CD14-positive monocyte (primary cell): ENCODE measurements around the gene SLC25A29. TPM values are rescaled to one million over a fixed set of nuclear protein-coding genes. Genes with fewer than 3 reads are reported as not detected.

ENCODE experiments used
- DNase-seq, 3 donors: peaks; one replicate each; pipeline ENCODE4 v3.0.0-alpha.2; 2011 to 2022
- H2AFZ ChIP-seq: 2 replicates; pipeline ENCODE4 v1.6.0; 2012; ENCODE audit warnings: mild to moderate bottlenecking, low read depth, low read length, inconsistent platforms; ENCODE audit not compliant: insufficient read depth, poor library complexity, severe bottlenecking
- H3K27ac ChIP-seq, 2 donors: 1 replicate in 1 of 2; 2 replicates in 1 of 2; pipeline ENCODE4 v1.5.1; 2012 to 2013; ENCODE audit warnings: low read length in 2 of 2, control low read depth in 1 of 2, inconsistent platforms in 1 of 2, low read depth in 1 of 2, mild to moderate bottlenecking in 1 of 2
- H3K27me3 ChIP-seq, 2 donors: one replicate each; pipeline versions ENCODE4 v1.6.0 to v1.6.1; 2011 to 2013; ENCODE audit warnings: low read length in 2 of 2; ENCODE audit not compliant: control insufficient read depth in 2 of 2, insufficient read depth in 2 of 2
- H3K36me3 ChIP-seq, 2 donors: replicated peaks in 1 of 2; 1 replicate in 1 of 2; 2 replicates in 1 of 2; pipeline versions ENCODE4 v1.5.1 to v1.6.1; 2012 to 2013; ENCODE audit warnings: low read length in 2 of 2, control low read depth in 1 of 2, inconsistent platforms in 1 of 2, mild to moderate bottlenecking in 1 of 2; ENCODE audit not compliant: insufficient read depth in 2 of 2, control insufficient read depth in 1 of 2
- H3K4me1 ChIP-seq, 2 donors: 1 replicate in 1 of 2; 2 replicates in 1 of 2; pipeline versions ENCODE4 v1.5.1 to v1.6.1; 2012 to 2013; ENCODE audit warnings: low read length in 2 of 2, control low read depth in 1 of 2, inconsistent platforms in 1 of 2, mild to moderate bottlenecking in 1 of 2, moderate library complexity in 1 of 2; ENCODE audit not compliant: insufficient read depth in 2 of 2, control insufficient read depth in 1 of 2
- H3K4me2 ChIP-seq: replicated peaks from 2 replicates; pipeline ENCODE3; 2012; ENCODE audit warnings: low read length, moderate library complexity, mild to moderate bottlenecking; ENCODE audit not compliant: poor library complexity, severe bottlenecking; ENCODE audit errors: extremely low read depth
- H3K4me3 ChIP-seq, 3 experiments: fragments of 200-600 bp in 1 of 3; sonication (generic) in 1 of 3; replicated peaks in 1 of 3; 1 replicate in 2 of 3; 2 replicates in 1 of 3; pipeline ENCODE4 v1.5.1; 2011 to 2013; ENCODE audit warnings: low read length in 3 of 3, mild to moderate bottlenecking in 3 of 3, control low read depth in 2 of 3, low read depth in 2 of 3, inconsistent platforms in 1 of 3, moderate library complexity in 1 of 3
- H3K79me2 ChIP-seq: 2 replicates; pipeline ENCODE4 v1.6.0; 2012; ENCODE audit warnings: mild to moderate bottlenecking, control low read depth, inconsistent platforms, low read length, moderate library complexity; ENCODE audit not compliant: insufficient read depth
- H3K9ac ChIP-seq: 2 replicates; pipeline ENCODE4 v1.6.0; 2017; ENCODE audit warnings: low read length, mild to moderate bottlenecking; ENCODE audit not compliant: insufficient read depth, poor library complexity, severe bottlenecking
- H3K9me3 ChIP-seq, 2 donors: replicated peaks in 1 of 2; 1 replicate in 1 of 2; 2 replicates in 1 of 2; pipeline versions ENCODE4 v1.5.1 to v1.6.1; 2012 to 2013; ENCODE audit warnings: low read length in 2 of 2, control low read depth in 1 of 2; ENCODE audit not compliant: control insufficient read depth in 1 of 2, insufficient read depth in 1 of 2
- H4K20me1 ChIP-seq: 2 replicates; pipeline ENCODE4 v1.6.0; 2012; ENCODE audit warnings: mild to moderate bottlenecking, low read length, control low read depth, moderate library complexity; ENCODE audit not compliant: insufficient read depth
- H3K27ac Mint-ChIP-seq, 7 donors: one replicate each; pipeline ENCODE4 v1.8.0; 2020; ENCODE audit warnings: mild to moderate bottlenecking in 7 of 7, mixed read lengths in 7 of 7, moderate library complexity in 6 of 7, inconsistent platforms in 2 of 7
- H3K27me3 Mint-ChIP-seq, 3 donors: one replicate each; pipeline ENCODE4 v1.8.0; 2021 to 2022; ENCODE audit warnings: low read depth in 3 of 3, mild to moderate bottlenecking in 3 of 3, mixed read lengths in 3 of 3, moderate library complexity in 3 of 3, inconsistent platforms in 1 of 3
- H3K36me3 Mint-ChIP-seq, 2 donors: one replicate each; pipeline ENCODE4 v1.8.0; 2020; ENCODE audit warnings: mixed read lengths in 2 of 2, inconsistent platforms in 1 of 2, mild to moderate bottlenecking in 1 of 2
- H3K4me1 Mint-ChIP-seq: one replicate; pipeline ENCODE4 v1.8.0; 2020; ENCODE audit warnings: mild to moderate bottlenecking, mixed read lengths
- H3K4me3 Mint-ChIP-seq, 2 donors: one replicate each; pipeline ENCODE4 v1.8.0; 2020; ENCODE audit warnings: mild to moderate bottlenecking in 2 of 2, mixed read lengths in 2 of 2, moderate library complexity in 1 of 2
- H3K9me3 Mint-ChIP-seq, 7 donors: one replicate each; pipeline ENCODE4 v1.8.0; 2020 to 2022; ENCODE audit warnings: mixed read lengths in 7 of 7, mild to moderate bottlenecking in 6 of 7, moderate library complexity in 6 of 7, inconsistent platforms in 2 of 7
- CTCF ChIP-seq: fragments of 200-600 bp; IDR thresholded peaks from one replicate; pipeline ENCODE4 v1.8.0; 2022; ENCODE audit warnings: antibody characterized with exemption, mild to moderate bottlenecking
- WGBS: methylation state at CpG from one replicate; pipeline ENCODE4 v1.1.5; 2013; ENCODE audit warnings: missing lambda C conversion rate; ENCODE audit not compliant: insufficient coverage; 5-methylcytosine and 5-hydroxymethylcytosine counted together
- intact Hi-C, 2 donors: fragments of 100-400 bp; cut with micrococcal nuclease; formaldehyde crosslinking; loops; one replicate each; pipeline versions ENCODE4 v1.15.0 to v1.15.1; 2023
- polyA plus RNA-seq, 3 donors: library from polyadenylated mRNA; depleted of rRNA in 1 of 3; unstranded in 2 of 3; stranded (reverse) in 1 of 3; fragments of 300-500 nt in 2 of 3; fragments of >200 nt in 1 of 3; fragmentation: Illumina TruSeq in 2 of 3; gene quantifications; 1 replicate in 2 of 3; 2 replicates in 1 of 3; pipeline ENCODE4 v1.2.3, GENCODE V29; 2012 to 2021

SLC25A29 gene
- polyA plus RNA-seq, 3 donors = 16.9 to 114 (median 33.3) TPM

DNA sequence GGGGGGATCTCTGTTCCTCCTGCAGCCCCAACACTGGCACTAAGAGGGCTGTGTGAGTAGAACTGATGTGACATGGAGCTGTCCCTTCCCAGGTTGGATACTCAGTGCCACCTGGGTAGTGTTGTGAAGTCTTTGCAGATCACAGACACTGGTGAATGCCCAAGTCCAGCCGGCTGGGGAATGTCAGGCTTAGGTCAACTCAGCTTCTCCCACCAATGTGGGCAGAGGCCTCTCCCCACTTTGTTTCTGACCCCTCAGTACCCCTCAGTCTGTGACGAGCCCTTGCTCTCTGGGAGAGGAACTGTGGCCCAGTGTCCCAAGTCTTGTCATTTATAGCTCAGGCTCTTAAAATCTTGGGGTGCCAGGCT is 11.3 kb downstream of the SLC25A29 start:
- TF ChIP-seq CTCF = no peak
- Histone ChIP-seq H2AFZ (no peak overlapping the region), H3K9me3 (no peaks in the 10 kb centered on the region), H3K27ac (peak overlapping the region; percentile 82 to 83), H3K4me2 (no peak overlapping the region), H3K36me3 (peaks cover 12 to 20% of the 10 kb centered on the region in 2 donors), H3K4me3 (no peak overlapping the region), H3K9ac (no peak overlapping the region), H3K79me2 (no peaks in the 10 kb centered on the region), H3K27me3 (no peaks in the 10 kb centered on the region), H4K20me1 (no peaks in the 10 kb centered on the region), H3K4me1 (peaks cover 39 to 49% of the 10 kb centered on the region in 2 donors)
- no peak for DNase-seq
- Mint-ChIP-seq H3K36me3 (peaks cover 32 to 44% of the 10 kb centered on the region in 2 donors), H3K4me1 (peaks cover 45% of the 10 kb centered on the region), H3K27me3 (peaks cover 0 to 2% (median 0%) of the 10 kb centered on the region in 3 donors), H3K27ac (peak overlapping the region in 2 of 7 donors; percentile 54 to 97), H3K9me3 (no peaks in the 10 kb centered on the region), H3K4me3 (no peak overlapping the region)
- 100% methylated on average over 2 of the region's 2 CpGs for WGBS
- intact Hi-C loops = no loop called here

DNA sequence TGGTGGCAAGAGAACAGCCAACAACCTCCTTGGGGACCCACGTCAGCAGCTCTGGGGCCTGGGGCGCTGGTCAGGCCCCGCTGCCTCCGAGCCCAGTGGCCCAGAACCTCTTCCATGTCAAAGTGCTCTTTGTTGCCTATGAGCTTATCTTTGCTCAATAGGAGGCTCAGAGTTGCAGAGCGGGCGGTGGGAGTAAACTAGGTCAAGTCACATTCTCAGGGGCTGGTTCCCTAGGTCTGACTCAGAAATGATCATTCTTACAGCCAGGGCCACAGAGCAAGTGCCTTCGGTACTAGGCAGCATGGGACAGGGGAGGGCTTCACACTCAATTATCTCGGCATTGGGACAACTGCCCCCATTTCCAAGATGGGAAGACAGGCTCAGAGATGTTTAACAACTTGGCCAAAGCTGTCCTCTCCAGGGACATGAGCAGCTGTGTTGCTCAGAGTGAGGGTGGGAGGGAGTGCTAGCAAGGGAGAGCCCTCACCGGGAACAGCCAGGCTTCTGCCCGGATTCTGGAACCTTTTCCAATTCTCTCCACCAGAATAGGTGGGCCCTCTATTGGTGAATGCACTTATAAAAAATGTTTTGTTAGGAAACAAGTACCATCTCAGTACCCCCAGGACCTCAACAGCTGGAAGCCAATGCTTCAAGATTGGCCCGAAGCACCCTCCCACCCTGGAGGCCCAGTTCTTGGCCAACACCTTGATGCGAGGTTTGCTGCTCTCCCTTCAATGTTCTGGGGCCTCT is 11.9 kb downstream of the SLC25A29 start:
- peaks cover 34 to 46% of the 10 kb centered on the region in 2 donors for H3K36me3 Mint-ChIP-seq
- H3K36me3 ChIP-seq = peaks cover 12 to 20% of the 10 kb centered on the region in 2 donors
- TF ChIP-seq CTCF = no peak
- no peak for DNase-seq
- intact Hi-C loops = no loop called here
- no peaks in the 10 kb centered on the region for H3K27me3 ChIP-seq
- H3K9me3 Mint-ChIP-seq = no peaks in the 10 kb centered on the region
- no peak overlapping the region for H3K9ac ChIP-seq
- no peaks in the 10 kb centered on the region for H3K9me3 ChIP-seq
- H3K4me3 Mint-ChIP-seq = no peak overlapping the region
- WGBS = 93% methylated on average over 9 of the region's 12 CpGs
- peaks cover 0 to 2% (median 0%) of the 10 kb centered on the region in 3 donors for H3K27me3 Mint-ChIP-seq
- H3K4me2 ChIP-seq = no peak overlapping the region
- H3K27ac ChIP-seq = peak overlapping the region in 1 of 2 donors; percentile 82
- H2AFZ ChIP-seq = no peak overlapping the region
- H3K4me3 ChIP-seq = no peak overlapping the region
- H4K20me1 ChIP-seq = no peaks in the 10 kb centered on the region
- H3K4me1 ChIP-seq = peaks cover 39 to 50% of the 10 kb centered on the region in 2 donors
- H3K4me1 Mint-ChIP-seq = peaks cover 45% of the 10 kb centered on the region
- no peaks in the 10 kb centered on the region for H3K79me2 ChIP-seq
- no peak overlapping the region for H3K27ac Mint-ChIP-seq
